Measurements from ENCODE around the gene UNC13A. TPM values are rescaled to one million over a fixed set of nuclear protein-coding genes. Genes with fewer than 3 reads are reported as not detected.

UNC13A gene
- under 0.01 and 0.11 TPM in 2 replicates for total RNA-seq

GRCh38 chr19:17687857-17688784, at the start of gene UNC13A:
TSS of gene UNC13A (minus strand) at chr19:17688354. CDS start at chr19:17688199, 155 bp downstream.

GRCh38 chr19:17718947-17719711, 31.0 kb upstream of the UNC13A start, which contains the start of gene MAP1S:
TSS of gene MAP1S (plus strand) at chr19:17719480. CDS start at chr19:17719503, 23 bp downstream.

GRCh38 chr19:17555480-17555928, 132.7 kb downstream of the UNC13A start, which contains the start of gene COLGALT1:
TSS of gene COLGALT1 (plus strand) at chr19:17555649. CDS start at chr19:17555714, 65 bp downstream.

Other genes starting within 250 kb of the UNC13A start
- gene TMEM221, start 239.7 kb downstream of the UNC13A start, total RNA-seq: 0.09 TPM in 1 of 2 replicates, not detected in the other
- not detected in 2 replicates for gene NXNL1, start 227.4 kb downstream of the UNC13A start, total RNA-seq
- gene SLC27A1, start 217.8 kb downstream of the UNC13A start, total RNA-seq: 18.3 and 23.0 TPM in 2 replicates
- 38.8 and 40.9 TPM in 2 replicates for gene PGLS, start 176.7 kb downstream of the UNC13A start, total RNA-seq
- gene COLGALT1, start 132.7 kb downstream of the UNC13A start, total RNA-seq: 31.7 and 37.9 TPM in 2 replicates
- 24.2 and 35.8 TPM in 2 replicates for gene MAP1S, start 31.1 kb upstream of the UNC13A start, total RNA-seq
- 0.22 and 0.43 TPM in 2 replicates for gene FCHO1, start 63.1 kb upstream of the UNC13A start, total RNA-seq
- gene B3GNT3, start 106.8 kb upstream of the UNC13A start, total RNA-seq: 0.09 TPM in 1 of 2 replicates, not detected in the other
- not detected in 2 replicates for gene INSL3, start 133.2 kb upstream of the UNC13A start, total RNA-seq
- gene JAK3, start 159.6 kb upstream of the UNC13A start, total RNA-seq: 0.76 and 0.95 TPM in 2 replicates
- gene RPL18A, start 171.6 kb upstream of the UNC13A start, total RNA-seq: 1,480 and 1,575 TPM in 2 replicates
- not detected in 2 replicates for gene SLC5A5, start 183.6 kb upstream of the UNC13A start, total RNA-seq
- 20.7 and 31.9 TPM in 2 replicates for gene CCDC124, start 244.7 kb upstream of the UNC13A start, total RNA-seq

Measured in dermis lymphatic vessel endothelial cell (primary cell).